Measurements from ENCODE around the gene EPS8L2.

- TF ChIP-seq CTCF (IDR thresholded peaks at IDR 0.05) (no peak), POLR2A (IDR thresholded peaks at IDR 0.05) (no peak)
Observed at GRCh38 chr11:659532-660085, 46.4 kb upstream of the EPS8L2 start.
